BE2C (cell line): ENCODE results near the gene GPR150.

Source experiments
- DNase-seq: peaks from one replicate; pipeline ENCODE4 v3.0.0-alpha.2; 2020
- H3K27me3 ChIP-seq: fragments of 250-450 bp; sonication (Bioruptor Pico); 2 replicates; pipeline ENCODE4 v1.5.1; 2020; ENCODE audit warnings: mild to moderate bottlenecking
- H3K36me3 ChIP-seq: fragments of 250-450 bp; sonication (Bioruptor Pico); 2 replicates; pipeline ENCODE4 v1.5.1; 2020; ENCODE audit warnings: mild to moderate bottlenecking
- H3K4me1 ChIP-seq: fragments of 250-450 bp; sonication (Bioruptor Pico); 2 replicates; pipeline ENCODE4 v1.5.1; 2020
- H3K4me3 ChIP-seq: 2 replicates; pipeline ENCODE4 v1.5.1; 2011; ENCODE audit warnings: low read depth, low read length
- H3K9me3 ChIP-seq: fragments of 250-450 bp; sonication (Bioruptor Pico); 2 replicates; pipeline ENCODE4 v1.5.1; 2020
- TF ChIP-seq, protein P1 (sequence below): IDR thresholded peaks from 2 replicates; pipeline ENCODE4 v1.5.1; 2012; ENCODE audit warnings: mild to moderate bottlenecking, low read depth, low read length

GPR150 gene

GRCh38 chr5:95595289-95595931, 24.5 kb upstream of the GPR150 start:
- H3K9me3 ChIP-seq = no peaks in the 10 kb centered on the region
- no peaks in the 10 kb centered on the region; the same call in 1 of the 2 replicates for H3K36me3 ChIP-seq
- H3K4me1 ChIP-seq = peaks cover 4% of the 10 kb centered on the region; the same call in 1 of the 2 replicates
- no peak for DNase-seq
- H3K27me3 ChIP-seq = no peaks in the 10 kb centered on the region
- no peak overlapping the region for H3K4me3 ChIP-seq
- TF ChIP-seq, protein P1, sequence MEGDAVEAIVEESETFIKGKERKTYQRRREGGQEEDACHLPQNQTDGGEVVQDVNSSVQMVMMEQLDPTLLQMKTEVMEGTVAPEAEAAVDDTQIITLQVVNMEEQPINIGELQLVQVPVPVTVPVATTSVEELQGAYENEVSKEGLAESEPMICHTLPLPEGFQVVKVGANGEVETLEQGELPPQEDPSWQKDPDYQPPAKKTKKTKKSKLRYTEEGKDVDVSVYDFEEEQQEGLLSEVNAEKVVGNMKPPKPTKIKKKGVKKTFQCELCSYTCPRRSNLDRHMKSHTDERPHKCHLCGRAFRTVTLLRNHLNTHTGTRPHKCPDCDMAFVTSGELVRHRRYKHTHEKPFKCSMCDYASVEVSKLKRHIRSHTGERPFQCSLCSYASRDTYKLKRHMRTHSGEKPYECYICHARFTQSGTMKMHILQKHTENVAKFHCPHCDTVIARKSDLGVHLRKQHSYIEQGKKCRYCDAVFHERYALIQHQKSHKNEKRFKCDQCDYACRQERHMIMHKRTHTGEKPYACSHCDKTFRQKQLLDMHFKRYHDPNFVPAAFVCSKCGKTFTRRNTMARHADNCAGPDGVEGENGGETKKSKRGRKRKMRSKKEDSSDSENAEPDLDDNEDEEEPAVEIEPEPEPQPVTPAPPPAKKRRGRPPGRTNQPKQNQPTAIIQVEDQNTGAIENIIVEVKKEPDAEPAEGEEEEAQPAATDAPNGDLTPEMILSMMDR = no peak

GRCh38 chr5:95599252-95599651, 20.6 kb upstream of the GPR150 start:
- Histone ChIP-seq H3K4me1 (no peaks in the 10 kb centered on the region), H3K9me3 (no peaks in the 10 kb centered on the region), H3K27me3 (no peaks in the 10 kb centered on the region), H3K4me3 (no peak overlapping the region), H3K36me3 (peaks cover 4% of the 10 kb centered on the region; the same call in 1 of the 2 replicates)
- TF ChIP-seq, protein P1 = no peak
- DNase-seq = no peak

- Histone ChIP-seq H3K27me3 (no peaks in the 10 kb centered on the region), H3K9me3 (no peaks in the 10 kb centered on the region), H3K36me3 (peaks cover 4% of the 10 kb centered on the region; the same call in 1 of the 2 replicates), H3K4me3 (no peak overlapping the region), H3K4me1 (no peaks in the 10 kb centered on the region)
- no peak for DNase-seq
- TF ChIP-seq, protein P1 = no peak
Measured at GRCh38 chr5:95600557-95600956, 19.3 kb upstream of the GPR150 start.

- H3K36me3 ChIP-seq = peaks cover 4% of the 10 kb centered on the region; the same call in 1 of the 2 replicates
- TF ChIP-seq, protein P1 = no peak
- no peak overlapping the region for H3K4me3 ChIP-seq
- no peaks in the 10 kb centered on the region for H3K4me1 ChIP-seq
- no peak for DNase-seq
- H3K27me3 ChIP-seq = no peaks in the 10 kb centered on the region
- no peaks in the 10 kb centered on the region for H3K9me3 ChIP-seq
Measured at GRCh38 chr5:95605786-95606185, 14.1 kb upstream of the GPR150 start.

GRCh38 chr5:95606419-95606818, 13.5 kb upstream of the GPR150 start:
- H3K27me3 ChIP-seq = no peaks in the 10 kb centered on the region
- H3K4me3 ChIP-seq = no peak overlapping the region
- DNase-seq = no peak
- H3K9me3 ChIP-seq = no peaks in the 10 kb centered on the region
- TF ChIP-seq, protein P1 = no peak
- H3K36me3 ChIP-seq = no peaks in the 10 kb centered on the region
- H3K4me1 ChIP-seq = no peaks in the 10 kb centered on the region

DNA sequence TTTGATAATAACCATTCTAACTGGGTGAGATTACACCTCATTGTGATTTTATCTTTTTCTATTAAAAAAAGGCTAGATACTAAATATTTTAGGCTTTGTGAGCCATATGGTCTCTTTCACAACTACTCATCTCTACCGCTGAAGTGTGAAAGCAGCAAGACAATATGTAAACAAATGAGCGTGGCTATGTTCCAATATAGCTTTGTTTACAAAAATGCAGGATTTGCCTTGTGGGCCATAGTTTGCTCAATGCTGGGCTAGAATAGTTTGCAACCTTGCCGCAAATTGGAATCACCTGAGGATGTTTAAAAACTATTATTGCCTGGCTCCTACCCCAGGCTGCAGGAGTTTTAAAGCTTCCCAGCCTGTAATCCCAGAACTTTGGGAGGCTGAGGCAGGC, 10.2 kb upstream of the GPR150 start:
- no peaks in the 10 kb centered on the region for H3K4me1 ChIP-seq
- H3K4me3 ChIP-seq = no peak overlapping the region
- H3K27me3 ChIP-seq = no peaks in the 10 kb centered on the region
- TF ChIP-seq, protein P1 = no peak
- H3K9me3 ChIP-seq = no peaks in the 10 kb centered on the region
- DNase-seq = no peak
- no peaks in the 10 kb centered on the region for H3K36me3 ChIP-seq
